Measurements from ENCODE around the gene MYLIP. TPM values are rescaled to one million over a fixed set of nuclear protein-coding genes. Genes with fewer than 3 reads are reported as not detected.
A peak's percentile ranks its signal among the peaks of the same experiment; 100 is the strongest.

The MYLIP gene
- total and polyA plus RNA-seq, 12 donors, result 6.9 to 22.5 (median 12.8) TPM

DNA sequence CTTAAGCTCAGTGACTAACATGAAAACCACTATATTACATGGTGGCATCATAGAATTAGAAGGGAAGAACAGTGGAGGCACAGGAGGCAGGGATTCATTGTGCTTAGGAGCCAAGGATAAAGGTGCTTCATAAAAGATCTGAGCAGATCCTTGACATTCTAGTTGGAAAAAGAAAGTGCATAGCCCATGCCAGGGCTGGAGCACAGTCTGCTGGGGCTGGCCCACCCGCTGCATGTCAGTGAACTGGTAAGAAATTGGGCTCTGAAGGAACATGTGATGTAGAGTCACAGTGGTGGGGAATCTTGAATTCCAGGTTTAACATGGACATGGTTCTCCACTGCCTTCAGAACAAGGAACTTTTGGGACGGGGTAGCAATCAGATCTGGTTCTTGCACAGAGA is 20.4 kb downstream of the MYLIP start:
- TF ChIP-seq, protein P1, sequence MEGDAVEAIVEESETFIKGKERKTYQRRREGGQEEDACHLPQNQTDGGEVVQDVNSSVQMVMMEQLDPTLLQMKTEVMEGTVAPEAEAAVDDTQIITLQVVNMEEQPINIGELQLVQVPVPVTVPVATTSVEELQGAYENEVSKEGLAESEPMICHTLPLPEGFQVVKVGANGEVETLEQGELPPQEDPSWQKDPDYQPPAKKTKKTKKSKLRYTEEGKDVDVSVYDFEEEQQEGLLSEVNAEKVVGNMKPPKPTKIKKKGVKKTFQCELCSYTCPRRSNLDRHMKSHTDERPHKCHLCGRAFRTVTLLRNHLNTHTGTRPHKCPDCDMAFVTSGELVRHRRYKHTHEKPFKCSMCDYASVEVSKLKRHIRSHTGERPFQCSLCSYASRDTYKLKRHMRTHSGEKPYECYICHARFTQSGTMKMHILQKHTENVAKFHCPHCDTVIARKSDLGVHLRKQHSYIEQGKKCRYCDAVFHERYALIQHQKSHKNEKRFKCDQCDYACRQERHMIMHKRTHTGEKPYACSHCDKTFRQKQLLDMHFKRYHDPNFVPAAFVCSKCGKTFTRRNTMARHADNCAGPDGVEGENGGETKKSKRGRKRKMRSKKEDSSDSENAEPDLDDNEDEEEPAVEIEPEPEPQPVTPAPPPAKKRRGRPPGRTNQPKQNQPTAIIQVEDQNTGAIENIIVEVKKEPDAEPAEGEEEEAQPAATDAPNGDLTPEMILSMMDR (IDR thresholded peaks at IDR 0.05), result no peak
- 97 to 100% methylated on average over 2 of the region's 2 CpGs for WGBS, 2 donors
- Histone ChIP-seq H3K27ac (no peak overlapping the region), H3K4me3 (no peak overlapping the region), H3K27me3 (no peaks in the 10 kb centered on the region), H3K9me3 (no peaks in the 10 kb centered on the region), H3K4me1 (peaks cover 0 to 28% (median 16%) of the 10 kb centered on the region in 9 donors), H3K36me3 (peaks cover 0 to 98% (median 28%) of the 10 kb centered on the region in 9 donors)
- intact Hi-C loops (cut with DNase I), result no loop called here
- no peak for DNase-seq
- no peak for ATAC-seq

DNA sequence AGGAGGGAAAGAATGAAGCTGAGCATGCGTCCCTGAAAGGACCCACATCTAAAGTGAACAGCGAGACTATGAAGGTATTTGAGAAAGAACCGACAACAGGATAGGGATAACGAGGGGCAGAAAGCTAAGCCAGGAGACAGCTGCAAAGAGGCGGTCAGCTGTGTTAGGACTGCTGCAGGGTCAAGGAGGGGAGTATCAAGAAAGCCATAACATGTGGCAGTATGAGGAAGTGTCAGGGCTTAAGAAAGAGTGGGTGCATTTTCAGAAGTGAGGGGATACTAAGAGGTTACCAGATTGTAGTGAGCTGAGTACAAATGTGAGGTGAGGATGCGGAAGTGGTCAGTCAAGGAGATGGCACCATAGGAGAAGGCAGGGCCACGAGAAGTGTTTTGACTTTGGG is 21.2 kb downstream of the MYLIP start:
- Histone ChIP-seq H3K36me3 (peaks cover 0 to 95% (median 26%) of the 10 kb centered on the region in 9 donors), H3K27ac (no peak overlapping the region), H3K9me3 (no peaks in the 10 kb centered on the region), H3K4me1 (peaks cover 0 to 36% (median 16%) of the 10 kb centered on the region in 9 donors), H3K4me3 (no peak overlapping the region), H3K27me3 (no peaks in the 10 kb centered on the region)
- 95 to 97% methylated on average over 7 of the region's 7 CpGs for WGBS, 2 donors
- TF ChIP-seq, protein P1 (IDR thresholded peaks at IDR 0.05), result no peak
- ATAC-seq, result no peak
- intact Hi-C loops (cut with DNase I), result no loop called here
- no peak for DNase-seq

DNA sequence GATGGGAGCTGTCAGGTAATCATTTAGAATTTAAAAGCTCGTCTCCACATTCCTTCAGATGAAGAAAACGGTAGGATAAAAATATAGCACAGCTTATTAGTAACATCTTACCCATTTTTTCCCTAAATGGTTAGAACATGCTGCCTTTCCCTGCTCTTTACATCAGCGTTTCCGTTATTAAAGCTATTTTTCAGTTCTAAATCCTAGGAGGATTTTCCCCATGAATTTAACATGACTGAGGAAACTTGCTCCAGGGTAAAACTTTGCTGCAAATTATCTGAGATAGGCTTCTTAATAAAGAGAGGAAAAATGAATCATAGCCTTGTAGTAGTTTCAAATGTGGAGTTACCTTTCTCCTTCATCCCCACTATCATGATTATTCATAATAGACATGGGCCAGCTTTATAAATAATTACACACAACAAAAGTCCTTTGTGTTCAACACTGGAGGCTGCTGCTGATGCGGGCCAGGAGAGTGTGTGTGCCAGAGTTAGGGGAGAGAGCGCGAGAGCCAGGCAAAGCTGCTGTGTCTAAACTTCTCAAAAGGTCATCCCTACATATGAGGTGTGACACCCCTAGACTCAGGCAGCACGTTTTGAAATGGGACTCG is 24.4 kb downstream of the MYLIP start:
- Histone ChIP-seq H3K4me1 (peaks cover 0 to 20% (median 3%) of the 10 kb centered on the region in 9 donors), H3K27ac (peak overlapping the region in 1 of 10 donors; percentile 14), H3K4me3 (no peak overlapping the region), H3K27me3 (no peaks in the 10 kb centered on the region), H3K9me3 (peaks cover 0 to 4% (median 0%) of the 10 kb centered on the region in 11 donors), H3K36me3 (peaks cover 0 to 70% (median 4%) of the 10 kb centered on the region in 9 donors)
- ATAC-seq (peak in 1 of 8 donors; percentile 18), DNase-seq (no peak)
- TF ChIP-seq, protein P1 (IDR thresholded peaks at IDR 0.05), result no peak
- WGBS, 2 donors, result 82 to 86% methylated on average over 9 of the region's 9 CpGs
- intact Hi-C loops (cut with DNase I), result no loop called here

DNA sequence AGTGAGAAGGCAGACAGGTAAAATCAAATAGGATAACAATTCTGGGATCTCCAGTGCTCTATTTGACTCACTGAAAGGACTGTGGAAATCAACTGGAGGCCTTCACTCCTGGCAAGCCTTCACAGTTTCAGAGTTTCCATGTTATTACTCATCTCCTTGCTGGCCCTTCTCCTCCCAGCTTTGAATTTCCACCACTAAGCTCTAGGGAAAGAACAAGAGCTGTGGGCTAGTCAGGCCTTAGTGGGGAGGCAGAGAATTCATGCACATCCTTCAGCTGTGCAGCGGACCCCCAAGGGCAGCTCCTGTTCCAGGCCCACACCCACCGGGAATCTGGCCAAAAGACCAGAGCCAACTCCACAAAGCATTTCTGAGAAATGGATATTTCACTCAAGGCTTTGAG is 26.0 kb downstream of the MYLIP start:
- Histone ChIP-seq H3K4me3 (no peak overlapping the region), H3K9me3 (peaks cover 0 to 4% (median 0%) of the 10 kb centered on the region in 11 donors), H3K27ac (peak overlapping the region in 3 of 10 donors; percentile 1 to 14 (median 4)), H3K4me1 (peaks cover 0 to 17% (median 3%) of the 10 kb centered on the region in 9 donors), H3K27me3 (no peaks in the 10 kb centered on the region), H3K36me3 (peaks cover 0 to 54% (median 3%) of the 10 kb centered on the region in 9 donors)
- ATAC-seq, result peak; percentile 65 to 88 (median 83)
- 72 to 81% methylated on average over 2 of the region's 2 CpGs for WGBS, 2 donors
- TF ChIP-seq, protein P1 (IDR thresholded peaks at IDR 0.05), result no peak
- intact Hi-C loops (cut with DNase I), result no loop called here
- peak; percentile 35 to 55 for DNase-seq

Data from heart right ventricle (tissue), 16 donors.